Measurements from ENCODE around the gene SDC4.
A peak's percentile ranks its signal among the peaks of the same experiment; 100 is the strongest.

The SDC4 gene

DNA sequence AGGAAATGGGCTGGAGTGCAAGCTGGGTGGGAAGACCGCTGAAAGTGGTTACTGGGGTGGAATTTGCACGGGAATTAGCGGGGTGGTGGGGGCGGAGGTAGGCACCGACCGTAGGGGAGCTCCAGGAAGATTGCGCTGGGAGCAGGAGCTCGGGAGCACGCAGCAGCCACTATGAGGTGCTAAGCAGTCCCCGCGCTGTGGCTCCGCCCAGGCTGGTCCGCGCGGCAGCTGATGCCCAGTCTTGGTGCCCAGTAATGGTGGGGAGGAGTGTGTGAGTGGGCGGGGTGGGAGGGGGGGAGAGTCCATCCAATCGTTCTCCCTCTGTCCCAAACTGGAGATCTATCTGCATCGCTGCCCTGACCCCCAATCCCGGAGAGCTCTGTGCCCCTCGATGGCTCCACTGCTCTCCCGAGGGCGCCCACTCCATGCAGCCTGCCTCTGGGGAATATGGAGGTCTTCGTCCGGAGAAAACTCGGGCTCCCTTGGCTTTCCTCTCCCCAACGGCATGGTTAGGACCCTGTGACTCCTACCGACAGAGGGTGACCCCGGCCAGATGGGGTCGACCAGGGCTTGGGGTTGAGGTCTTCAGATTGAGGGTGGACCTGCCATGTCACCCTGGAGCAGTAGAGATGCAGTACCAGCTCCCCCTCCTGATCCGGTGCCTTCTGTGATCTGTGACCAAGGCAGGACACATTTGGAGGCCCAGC lies 24.6 kb upstream of the SDC4 start:
- peak; percentile 86 for DNase-seq (ENCODE audit: low spot score)
- Histone ChIP-seq H3K27ac (peak overlapping the region; percentile 69 to 92), H3K4me3 (peak overlapping the region; percentile 73)
- TF ChIP-seq, protein P1, sequence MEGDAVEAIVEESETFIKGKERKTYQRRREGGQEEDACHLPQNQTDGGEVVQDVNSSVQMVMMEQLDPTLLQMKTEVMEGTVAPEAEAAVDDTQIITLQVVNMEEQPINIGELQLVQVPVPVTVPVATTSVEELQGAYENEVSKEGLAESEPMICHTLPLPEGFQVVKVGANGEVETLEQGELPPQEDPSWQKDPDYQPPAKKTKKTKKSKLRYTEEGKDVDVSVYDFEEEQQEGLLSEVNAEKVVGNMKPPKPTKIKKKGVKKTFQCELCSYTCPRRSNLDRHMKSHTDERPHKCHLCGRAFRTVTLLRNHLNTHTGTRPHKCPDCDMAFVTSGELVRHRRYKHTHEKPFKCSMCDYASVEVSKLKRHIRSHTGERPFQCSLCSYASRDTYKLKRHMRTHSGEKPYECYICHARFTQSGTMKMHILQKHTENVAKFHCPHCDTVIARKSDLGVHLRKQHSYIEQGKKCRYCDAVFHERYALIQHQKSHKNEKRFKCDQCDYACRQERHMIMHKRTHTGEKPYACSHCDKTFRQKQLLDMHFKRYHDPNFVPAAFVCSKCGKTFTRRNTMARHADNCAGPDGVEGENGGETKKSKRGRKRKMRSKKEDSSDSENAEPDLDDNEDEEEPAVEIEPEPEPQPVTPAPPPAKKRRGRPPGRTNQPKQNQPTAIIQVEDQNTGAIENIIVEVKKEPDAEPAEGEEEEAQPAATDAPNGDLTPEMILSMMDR (IDR thresholded peaks at IDR 0.05): no peak

DNA sequence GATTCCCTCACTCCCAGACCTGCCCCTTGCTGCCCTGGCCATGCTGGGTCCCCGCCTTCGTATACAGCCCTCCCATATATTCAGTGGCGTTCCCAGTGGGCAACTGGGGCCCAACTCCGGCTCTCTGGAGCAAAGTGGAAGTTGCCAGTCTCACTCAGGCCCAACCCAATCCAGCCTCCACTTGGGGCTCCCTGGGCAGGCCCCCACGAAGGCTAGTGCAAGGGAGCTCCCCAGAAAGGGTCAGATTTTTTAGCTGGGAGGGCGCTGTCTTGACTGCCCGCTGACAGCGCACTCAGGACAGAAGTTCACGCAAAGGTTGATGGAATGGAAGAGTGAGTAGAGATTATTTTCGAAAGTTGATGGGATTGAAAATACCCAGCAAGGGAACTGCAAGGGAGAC lies 24.0 kb upstream of the SDC4 start:
- peak overlapping the region; percentile 69 to 92 for H3K27ac ChIP-seq
- H3K4me3 ChIP-seq: peak overlapping the region; percentile 73
- DNase-seq (ENCODE audit: low spot score): no peak
- TF ChIP-seq, protein P1 (IDR thresholded peaks at IDR 0.05): no peak

DNA sequence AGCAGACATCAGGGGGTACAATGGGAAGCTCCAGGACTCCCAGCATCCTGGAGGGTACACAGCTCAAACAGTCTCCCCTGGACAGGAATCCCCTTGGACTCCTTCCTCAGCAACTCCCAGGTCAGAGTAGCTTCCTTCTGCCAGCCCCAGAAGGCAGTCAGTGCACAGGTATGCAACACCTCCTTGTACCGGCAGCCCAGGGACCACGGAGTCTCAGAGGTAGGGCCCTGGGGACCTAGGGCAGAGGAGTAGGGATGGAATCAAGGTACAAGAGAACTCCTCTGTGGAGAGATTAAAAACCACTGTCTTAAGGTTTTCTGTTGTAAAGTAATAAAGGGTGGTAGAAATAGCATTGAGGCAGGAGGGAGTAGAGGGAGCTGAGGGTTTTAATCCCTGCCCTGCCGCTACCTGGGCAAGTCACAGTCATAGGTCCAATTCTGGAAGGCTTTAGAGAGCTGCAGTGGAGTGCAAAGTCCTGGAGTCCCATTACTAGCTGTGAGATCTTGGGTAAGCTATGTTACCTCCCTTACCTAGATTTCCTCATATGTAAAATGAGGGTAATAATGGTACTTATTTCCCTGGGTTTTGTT lies 22.4 kb upstream of the SDC4 start:
- TF ChIP-seq, protein P1 (IDR thresholded peaks at IDR 0.05): no peak
- DNase-seq (ENCODE audit: low spot score): no peak
- Histone ChIP-seq H3K27ac (no peak overlapping the region), H3K4me3 (no peak overlapping the region)

DNA sequence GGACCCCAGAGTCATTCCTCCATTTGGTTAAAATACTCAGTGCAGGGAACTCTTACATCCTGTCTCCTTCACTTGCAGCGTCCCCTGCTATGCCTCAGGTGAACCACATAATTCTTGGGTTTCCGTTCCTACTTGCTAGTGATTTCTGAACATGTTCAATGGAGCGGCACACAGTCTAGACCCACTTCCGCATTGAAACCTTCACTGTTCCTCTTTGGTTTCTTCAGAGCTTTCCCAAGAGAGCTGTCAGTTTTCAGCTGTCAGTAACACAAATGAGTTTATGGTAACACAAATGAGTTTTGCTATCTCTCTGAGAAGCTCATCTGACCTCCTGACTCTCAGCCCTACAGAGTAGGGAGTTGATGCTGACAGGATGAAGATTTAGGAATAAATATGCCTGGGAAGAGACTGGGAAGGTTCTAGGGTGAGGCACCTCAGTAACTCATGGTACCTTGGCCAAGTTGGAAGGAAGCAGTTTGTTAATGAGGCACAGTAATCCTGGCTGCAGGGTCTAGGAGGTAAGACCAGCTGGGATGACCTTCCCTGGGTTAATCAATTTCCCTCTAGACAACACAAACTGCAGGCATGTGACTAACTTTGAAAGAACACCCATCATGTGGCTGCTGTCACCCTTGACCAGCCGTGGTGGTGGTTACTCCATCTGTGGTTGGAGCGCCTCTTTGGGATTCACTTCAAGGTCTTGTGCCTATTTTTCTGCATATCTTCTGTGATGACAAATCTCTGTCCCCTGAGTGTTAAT lies 20.2 kb upstream of the SDC4 start:
- Histone ChIP-seq H3K27ac (no peak overlapping the region), H3K4me3 (no peak overlapping the region)
- DNase-seq (ENCODE audit: low spot score): no peak
- TF ChIP-seq, protein P1 (IDR thresholded peaks at IDR 0.05): no peak

DNA sequence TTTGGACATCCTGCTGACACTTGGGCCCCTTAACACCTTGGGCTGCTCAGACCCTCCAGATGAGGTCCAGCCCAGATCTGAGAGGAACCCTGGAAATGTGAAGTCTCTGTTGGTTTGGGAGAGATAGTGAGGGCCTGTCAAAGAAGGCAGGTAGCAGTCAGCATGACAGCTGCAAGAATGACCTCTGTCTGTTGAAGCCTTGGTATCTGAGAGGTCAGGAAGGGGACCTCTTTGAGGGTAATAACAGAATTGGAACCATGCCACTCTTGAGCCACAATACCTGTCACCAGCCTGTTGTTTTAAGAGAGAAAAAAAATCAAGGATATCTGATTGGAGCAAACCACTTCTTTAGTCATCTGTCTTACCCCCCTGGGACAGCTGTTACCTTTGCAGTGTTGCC lies 18.9 kb upstream of the SDC4 start:
- Histone ChIP-seq H3K4me3 (no peak overlapping the region), H3K27ac (no peak overlapping the region)
- no peak for DNase-seq (ENCODE audit: low spot score)
- TF ChIP-seq, protein P1 (IDR thresholded peaks at IDR 0.05): no peak

DNA sequence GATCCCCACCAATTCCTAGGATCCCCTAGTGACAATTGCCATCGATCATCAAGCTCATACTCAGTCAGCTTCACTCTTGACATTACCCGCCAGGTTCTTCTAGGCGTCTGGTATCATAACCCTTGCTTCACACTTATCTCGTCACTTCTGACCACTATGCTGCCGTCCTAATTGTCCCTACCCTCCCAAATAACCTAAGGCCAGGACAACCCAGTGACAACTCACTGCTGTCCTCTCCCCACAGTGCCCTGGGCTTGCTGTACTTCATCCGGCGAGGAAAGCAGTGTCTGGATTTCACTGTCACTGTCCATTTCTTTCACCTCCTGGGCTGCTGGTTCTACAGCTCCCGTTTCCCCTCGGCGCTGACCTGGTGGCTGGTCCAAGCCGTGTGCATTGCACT lies 18.4 kb upstream of the SDC4 start:
- H3K27ac ChIP-seq: no peak overlapping the region
- TF ChIP-seq, protein P1 (IDR thresholded peaks at IDR 0.05): no peak
- no peak for DNase-seq (ENCODE audit: low spot score)
- H3K4me3 ChIP-seq: no peak overlapping the region

All from coronary artery (tissue), 2 donors.